Karpas-422 (cell line): ENCODE data around the gene UBE2M. TPM values are rescaled to one million over a fixed set of nuclear protein-coding genes. Genes with fewer than 3 reads are reported as not detected.
A peak's percentile ranks its signal among the peaks of the same experiment; 100 is the strongest.
"Not testable (repeated sequence)": the region's sequence is repeated elsewhere in the genome, so short reads cannot be mapped to it uniquely, and the experiment has no call there.

ENCODE experiments used
- DNase-seq: peaks from one replicate; pipeline ENCODE4 v3.0.0-alpha.2; 2015
- H2AFZ ChIP-seq: fragments of 200-600 bp; sonication (generic); 2 replicates; pipeline ENCODE4 v1.6.1; 2014; ENCODE audit warnings: antibody characterized with exemption, low read length, mixed read lengths
- H3K27ac ChIP-seq: fragments of 200-600 bp; sonication (generic); 2 replicates; pipeline ENCODE4 v1.5.1; 2014; ENCODE audit warnings: mild to moderate bottlenecking, low read length, moderate library complexity
- H3K27me3 ChIP-seq: fragments of 200-600 bp; sonication (generic); 2 replicates; pipeline ENCODE4 v1.6.1; 2014; ENCODE audit warnings: low read length, mixed read lengths
- H3K36me3 ChIP-seq: fragments of 200-600 bp; sonication (generic); 2 replicates; pipeline ENCODE4 v1.6.1; 2014; ENCODE audit warnings: low read length, mixed read lengths; ENCODE audit not compliant: insufficient read depth
- H3K4me1 ChIP-seq: fragments of 200-600 bp; sonication (generic); 2 replicates; pipeline ENCODE4 v1.6.1; 2014; ENCODE audit warnings: mild to moderate bottlenecking, low read length, mixed read lengths
- H3K4me2 ChIP-seq: fragments of 200-600 bp; sonication (generic); 2 replicates; pipeline ENCODE4 v1.6.1; 2014; ENCODE audit warnings: low read length, low read depth, mild to moderate bottlenecking; ENCODE audit not compliant: poor library complexity, severe bottlenecking
- H3K4me3 ChIP-seq: fragments of 200-600 bp; sonication (generic); 2 replicates; pipeline ENCODE4 v1.5.1; 2014; ENCODE audit warnings: mild to moderate bottlenecking, antibody characterized with exemption, low read length, mixed read lengths
- H3K79me2 ChIP-seq: fragments of 200-600 bp; sonication (generic); 2 replicates; pipeline ENCODE4 v1.6.1; 2014; ENCODE audit warnings: mild to moderate bottlenecking, low read length, mixed read lengths
- H3K9ac ChIP-seq: fragments of 200-600 bp; sonication (generic); 2 replicates; pipeline ENCODE4 v1.6.0; 2014; ENCODE audit warnings: low read length
- H3K9me2 ChIP-seq: fragments of 200-600 bp; sonication (generic), shearing (Covaris generic); replicated peaks from 2 replicates; pipeline ENCODE4 v1.6.0; 2014; ENCODE audit warnings: mild to moderate bottlenecking, low read length, moderate library complexity; ENCODE audit not compliant: insufficient read depth
- H3K9me3 ChIP-seq: fragments of 300-700, 200-600 bp; sonication (generic); 2 replicates; pipeline ENCODE4 v1.6.1; 2014; ENCODE audit warnings: low read length, mixed read lengths
- H4K20me1 ChIP-seq: fragments of 200-600 bp; sonication (generic); 2 replicates; pipeline ENCODE4 v1.6.1; 2014; ENCODE audit warnings: mild to moderate bottlenecking, antibody characterized with exemption, low read length, low read depth; ENCODE audit not compliant: insufficient read depth
- total RNA-seq: library from RNA; depleted of rRNA; stranded (reverse); fragments of >200 nt; shearing (Covaris generic); gene quantifications from 2 replicates; pipeline ENCODE4 v1.2.3, GENCODE V29; 2014; ENCODE audit warnings: low replicate concordance; rRNA removed

Gene UBE2M
- total RNA-seq: 33.4 and 90.6 TPM in 2 replicates

DNA sequence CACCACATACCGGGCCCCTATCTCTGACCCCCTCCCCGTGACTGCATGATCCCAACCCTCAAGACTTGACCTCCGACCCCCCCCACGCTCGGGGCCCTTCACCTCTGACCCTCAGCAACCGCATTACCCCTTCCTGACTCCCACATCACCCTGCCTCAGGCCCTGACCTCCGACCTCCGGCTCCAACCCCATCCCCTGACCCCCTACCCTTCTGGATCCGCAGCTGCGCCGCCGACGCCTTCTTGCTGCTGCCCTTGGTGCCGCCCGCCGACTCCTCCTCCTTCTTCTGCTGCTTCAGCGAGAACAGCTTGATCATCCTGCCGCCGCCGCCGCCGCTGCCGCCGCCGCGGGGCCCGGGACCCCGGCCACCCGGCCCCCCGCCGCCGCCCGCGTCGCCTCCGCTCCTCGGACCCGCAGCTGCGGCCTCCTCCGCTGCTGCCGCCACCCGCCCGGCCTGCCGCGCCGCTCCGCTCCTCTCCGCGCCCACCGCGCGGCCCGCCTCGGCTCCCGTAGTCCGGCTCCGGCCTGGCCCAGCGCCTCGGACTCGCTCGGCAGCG lies at the start of gene UBE2M:
Gene UBE2M (minus strand): TSS at position 546 of the 557 bp plus-strand sequence. CDS start 230 bp downstream, at position 316.
- Histone ChIP-seq H3K27ac (peak within 1 kb of the TSS; percentile 91), H3K9me3 (no peaks in the 10 kb centered on the region), H3K4me3 (peak within 1 kb of the TSS; percentile 80), H3K36me3 (no peaks in the 10 kb centered on the region), H3K4me1 (peaks cover 60% of the 10 kb centered on the region), H4K20me1 (no peaks in the 10 kb centered on the region), H3K9ac (peak within 1 kb of the TSS; percentile 93), H2AFZ (no peak within 1 kb of the TSS), H3K4me2 (peak within 1 kb of the TSS; percentile 79), H3K79me2 (peaks cover 23% of the 10 kb centered on the region), H3K27me3 (no peaks in the 10 kb centered on the region), H3K9me2 (no peaks in the 10 kb centered on the region)
- DNase-seq: peak; percentile 65

DNA sequence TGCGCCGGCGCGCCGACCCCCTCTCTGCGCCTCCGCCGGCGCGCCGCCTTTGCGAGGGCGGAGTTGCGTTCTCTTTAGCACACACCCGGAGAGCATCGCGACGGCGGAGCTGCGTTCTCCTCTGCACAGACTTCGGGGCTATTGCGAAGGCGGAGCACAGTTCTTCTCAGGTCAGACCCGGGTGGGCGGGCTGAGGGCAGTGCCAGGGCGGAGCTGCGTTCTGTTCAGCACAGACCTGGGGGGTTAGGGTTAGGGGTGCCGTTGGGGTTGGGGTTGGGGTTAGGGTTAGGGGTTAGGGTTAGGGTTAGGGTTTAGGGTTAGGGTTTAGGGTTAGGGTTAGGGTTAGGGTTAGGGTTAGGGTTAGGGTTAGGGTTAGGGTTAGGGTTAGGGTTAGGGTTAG lies 48.8 kb upstream of the UBE2M start:
- H3K9me3 ChIP-seq, H3K4me2 ChIP-seq, H3K9me2 ChIP-seq, H2AFZ ChIP-seq, H3K36me3 ChIP-seq, H3K9ac ChIP-seq, H3K4me1 ChIP-seq, DNase-seq, H3K27ac ChIP-seq, H4K20me1 ChIP-seq, H3K79me2 ChIP-seq, H3K27me3 ChIP-seq, H3K4me3 ChIP-seq: not testable (repeated sequence)

DNA sequence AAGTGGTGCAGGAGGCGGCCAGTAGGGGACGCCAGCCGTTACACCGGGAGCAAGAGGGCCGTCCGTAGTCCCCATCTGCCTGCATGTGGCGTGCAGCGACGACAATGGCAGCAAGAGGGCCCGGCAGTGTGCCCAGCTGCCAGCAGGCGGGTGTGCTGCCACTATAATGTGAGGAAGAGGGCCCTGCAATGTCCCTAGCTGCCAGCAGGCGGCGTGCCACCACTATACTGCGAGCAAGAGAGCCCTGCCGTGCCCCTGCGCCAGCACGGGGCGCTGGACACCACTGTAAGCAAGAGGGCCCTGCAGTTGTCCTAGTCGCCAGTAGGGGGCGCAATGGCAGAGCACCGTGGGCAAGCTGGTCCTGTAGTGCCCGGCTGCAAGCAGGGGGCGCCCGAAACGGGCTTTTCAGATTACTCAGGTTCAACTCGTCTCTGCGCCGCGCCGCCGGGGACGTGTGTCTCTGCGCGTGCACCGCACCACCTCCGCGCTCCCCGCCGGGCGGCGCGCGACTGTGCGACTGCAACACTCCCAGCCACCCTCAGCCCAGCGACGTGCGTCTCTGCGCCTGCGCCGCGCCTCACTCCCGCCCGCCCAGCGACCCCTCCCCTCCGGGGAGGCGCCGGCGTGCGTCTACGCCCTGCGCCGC lies 48.0 kb upstream of the UBE2M start:
- not testable (repeated sequence) for DNase-seq, H4K20me1 ChIP-seq, H3K4me3 ChIP-seq, H3K4me2 ChIP-seq, H3K9me2 ChIP-seq, H3K9ac ChIP-seq, H3K79me2 ChIP-seq, H3K36me3 ChIP-seq, H2AFZ ChIP-seq, H3K9me3 ChIP-seq, H3K27me3 ChIP-seq, H3K27ac ChIP-seq, H3K4me1 ChIP-seq

DNA sequence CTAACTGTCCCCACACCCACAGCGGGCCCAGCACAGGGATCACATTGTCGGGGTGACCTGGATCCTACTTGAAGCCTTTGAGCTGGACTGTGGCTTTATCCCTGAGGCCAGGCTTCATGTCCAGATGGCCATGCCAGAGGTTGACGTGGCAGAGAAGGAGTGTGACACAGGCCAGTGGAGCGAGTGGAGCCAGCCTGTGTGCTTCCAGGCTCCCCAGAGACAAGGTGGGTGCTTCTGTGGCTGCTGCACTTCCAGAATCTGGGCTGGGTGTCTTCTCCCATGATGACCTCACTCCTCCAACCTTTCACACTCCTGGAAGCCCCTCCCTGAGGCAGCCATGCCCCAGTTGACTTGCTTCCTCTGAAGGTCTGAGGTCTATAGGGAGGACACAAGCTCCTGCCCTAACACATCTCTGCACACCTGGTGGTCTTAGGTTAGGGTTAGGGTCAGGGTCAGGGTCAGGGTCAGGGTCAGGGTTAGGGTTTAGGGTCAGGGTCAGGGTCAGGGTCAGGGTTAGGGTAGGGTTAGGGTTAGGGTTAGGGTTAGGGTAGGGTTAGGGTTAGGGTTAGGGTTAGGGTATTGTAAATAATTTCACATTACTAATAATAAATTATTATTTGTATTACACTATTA lies 27.8 kb upstream of the UBE2M start:
- H3K27me3 ChIP-seq: no peaks in the 10 kb centered on the region
- no peaks in the 10 kb centered on the region for H3K9me3 ChIP-seq
- H3K4me3 ChIP-seq: no peak overlapping the region
- H3K9ac ChIP-seq: no peak overlapping the region
- H2AFZ ChIP-seq: no peak overlapping the region
- no peaks in the 10 kb centered on the region for H3K79me2 ChIP-seq
- no peaks in the 10 kb centered on the region for H3K4me1 ChIP-seq
- no peaks in the 10 kb centered on the region for H3K9me2 ChIP-seq
- no peaks in the 10 kb centered on the region for H3K36me3 ChIP-seq
- no peak overlapping the region for H3K4me2 ChIP-seq
- no peaks in the 10 kb centered on the region for H4K20me1 ChIP-seq
- no peak for DNase-seq
- H3K27ac ChIP-seq: no peak overlapping the region

DNA sequence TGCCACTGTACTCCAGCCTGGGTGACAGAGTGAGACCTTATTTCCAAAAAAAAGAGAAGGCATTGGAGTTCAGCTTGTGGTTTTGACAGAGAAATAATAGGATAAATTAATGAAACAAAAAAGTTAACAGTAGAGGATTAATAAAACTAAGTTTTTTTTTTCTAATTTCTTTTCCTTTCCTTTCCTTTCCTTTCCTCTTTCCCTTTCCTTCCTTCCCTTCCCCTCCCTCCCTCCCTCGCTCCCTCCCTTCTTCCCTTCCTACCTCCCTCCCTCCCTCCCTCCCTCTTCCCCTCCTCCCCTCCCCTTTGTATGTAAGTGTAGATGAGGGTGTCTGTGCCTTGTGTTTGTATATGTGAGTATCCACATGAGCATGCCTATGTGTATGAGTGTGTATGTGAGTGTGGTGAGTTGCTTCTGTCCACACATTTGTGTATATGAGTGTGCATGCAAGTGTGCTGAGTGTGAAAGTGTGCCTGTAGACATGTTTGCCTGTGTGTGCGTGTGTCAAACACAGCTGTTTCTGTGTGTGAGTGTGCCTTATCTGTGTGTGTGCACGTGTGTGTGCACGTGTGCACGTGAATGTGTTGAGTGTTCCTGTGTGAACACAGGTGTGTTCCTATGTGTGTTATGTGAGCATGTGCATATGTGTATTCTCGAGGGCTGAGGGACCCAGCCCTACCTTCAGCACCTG lies 27.2 kb upstream of the UBE2M start:
- no peak overlapping the region for H3K4me2 ChIP-seq
- no peak overlapping the region for H3K27ac ChIP-seq
- no peaks in the 10 kb centered on the region for H3K9me3 ChIP-seq
- no peaks in the 10 kb centered on the region; the same call in 1 of the 2 replicates for H3K4me1 ChIP-seq
- H3K9ac ChIP-seq: no peak overlapping the region
- no peaks in the 10 kb centered on the region for H3K79me2 ChIP-seq
- H4K20me1 ChIP-seq: no peaks in the 10 kb centered on the region
- no peak overlapping the region for H2AFZ ChIP-seq
- H3K9me2 ChIP-seq: no peaks in the 10 kb centered on the region
- H3K36me3 ChIP-seq: no peaks in the 10 kb centered on the region
- DNase-seq: no peak
- no peak overlapping the region for H3K4me3 ChIP-seq
- no peaks in the 10 kb centered on the region for H3K27me3 ChIP-seq

DNA sequence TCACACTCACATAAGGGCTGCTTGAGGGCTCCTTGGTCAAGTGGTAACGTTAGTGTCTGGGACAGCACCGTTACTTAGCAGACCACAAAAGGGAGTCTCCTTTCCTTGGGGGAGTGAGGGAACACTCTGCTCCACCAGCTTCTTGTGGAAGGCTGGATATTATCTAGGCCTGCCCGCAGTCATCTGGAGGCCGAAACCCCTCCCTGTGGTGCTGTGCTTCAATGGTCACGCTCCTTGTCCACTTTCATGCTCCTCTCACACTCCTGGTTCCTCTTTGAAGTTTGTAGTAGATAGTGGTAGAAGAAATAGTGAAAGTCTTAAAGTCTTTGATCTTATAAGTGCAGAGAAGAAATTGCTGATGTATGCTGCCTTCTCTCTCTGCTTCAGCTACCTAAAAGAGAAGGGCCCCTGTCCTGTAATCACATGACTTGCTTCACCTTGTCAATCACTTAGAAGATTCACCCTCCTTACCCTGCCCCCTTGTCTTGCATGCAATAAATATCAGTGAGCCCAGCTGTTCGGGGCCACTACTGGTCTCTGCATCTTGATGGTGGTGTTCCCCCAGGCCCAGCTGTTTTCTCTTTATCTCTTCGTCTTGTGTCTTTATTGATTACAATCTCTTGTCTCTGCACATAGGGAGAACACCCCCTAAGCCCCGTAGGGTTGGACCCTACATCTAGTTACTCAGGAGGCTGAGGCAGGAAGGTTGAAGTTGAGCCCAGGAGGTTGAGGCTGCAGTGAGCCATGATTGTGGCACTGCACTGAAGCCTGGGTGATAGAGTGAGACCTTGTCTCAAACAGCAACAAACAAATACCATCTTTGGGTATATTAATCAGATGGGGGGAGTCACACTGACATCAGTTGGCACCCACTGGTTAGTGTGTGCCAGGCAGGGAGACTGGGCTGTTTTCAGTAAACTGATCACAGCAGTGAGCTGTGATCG lies 26.4 kb upstream of the UBE2M start:
- H3K36me3 ChIP-seq: no peaks in the 10 kb centered on the region
- no peak overlapping the region for H3K4me3 ChIP-seq
- no peaks in the 10 kb centered on the region for H3K79me2 ChIP-seq
- H3K27me3 ChIP-seq: no peaks in the 10 kb centered on the region
- H3K4me2 ChIP-seq: no peak overlapping the region
- no peak for DNase-seq
- H3K9ac ChIP-seq: no peak overlapping the region
- no peaks in the 10 kb centered on the region; the same call in 1 of the 2 replicates for H3K4me1 ChIP-seq
- H3K9me2 ChIP-seq: no peaks in the 10 kb centered on the region
- H2AFZ ChIP-seq: no peak overlapping the region
- no peak overlapping the region for H3K27ac ChIP-seq
- H3K9me3 ChIP-seq: no peaks in the 10 kb centered on the region
- no peaks in the 10 kb centered on the region for H4K20me1 ChIP-seq

DNA sequence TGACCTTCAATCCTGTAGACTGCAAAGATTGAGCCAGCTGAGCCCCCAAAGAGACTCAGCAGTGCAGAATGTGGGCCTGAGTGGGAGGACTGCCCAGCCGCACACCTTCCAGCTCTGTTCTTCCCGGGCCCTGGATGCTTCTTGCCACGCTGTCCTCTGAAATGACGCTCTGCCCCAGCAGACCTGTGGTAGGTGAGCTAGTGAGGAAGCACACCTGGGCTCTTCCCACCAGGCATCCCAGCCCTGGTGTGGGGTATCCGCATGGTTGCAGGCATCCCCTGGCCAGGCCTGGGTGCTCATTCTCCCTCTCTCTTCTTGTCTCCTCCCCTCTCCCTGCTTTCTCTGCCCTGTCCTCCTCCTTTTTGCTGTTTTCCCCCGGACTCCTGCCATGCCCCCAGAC lies 24.6 kb upstream of the UBE2M start:
- Histone ChIP-seq H3K79me2 (peaks cover 8% of the 10 kb centered on the region; the same call in 1 of the 2 replicates), H3K9ac (no peak overlapping the region), H3K4me3 (no peak overlapping the region), H3K4me2 (no peak overlapping the region), H4K20me1 (no peaks in the 10 kb centered on the region), H3K4me1 (peaks cover 7% of the 10 kb centered on the region), H3K27ac (no peak overlapping the region), H3K36me3 (no peaks in the 10 kb centered on the region), H3K27me3 (no peaks in the 10 kb centered on the region), H3K9me2 (no peaks in the 10 kb centered on the region), H2AFZ (no peak overlapping the region), H3K9me3 (no peaks in the 10 kb centered on the region)
- no peak for DNase-seq
